ENCODE data around the gene LRP1B.
"Not testable (repeated sequence)": the region's sequence is repeated elsewhere in the genome, so short reads cannot be mapped to it uniquely, and the experiment has no call there.

The LRP1B gene

DNA sequence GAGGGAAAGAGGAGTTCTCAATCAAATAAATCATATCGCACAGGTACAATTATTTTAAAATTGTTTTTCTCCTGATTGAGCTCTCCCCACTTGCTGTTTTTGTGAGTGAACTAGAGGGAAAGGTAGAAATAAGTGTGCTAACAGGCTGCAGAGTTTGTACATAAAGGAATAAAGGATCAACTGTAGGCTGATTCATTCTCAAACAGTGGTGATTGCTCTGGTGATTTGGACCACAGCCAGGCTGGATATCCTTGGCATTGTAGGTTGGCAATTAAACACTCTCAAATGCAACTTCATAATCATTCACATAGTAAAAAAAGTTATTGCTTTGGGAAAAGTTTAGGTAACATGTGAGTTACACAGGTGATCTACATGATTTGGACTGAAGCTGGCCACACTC, 29.8 kb downstream of the LRP1B start:
- DNase-seq = no peak

DNA sequence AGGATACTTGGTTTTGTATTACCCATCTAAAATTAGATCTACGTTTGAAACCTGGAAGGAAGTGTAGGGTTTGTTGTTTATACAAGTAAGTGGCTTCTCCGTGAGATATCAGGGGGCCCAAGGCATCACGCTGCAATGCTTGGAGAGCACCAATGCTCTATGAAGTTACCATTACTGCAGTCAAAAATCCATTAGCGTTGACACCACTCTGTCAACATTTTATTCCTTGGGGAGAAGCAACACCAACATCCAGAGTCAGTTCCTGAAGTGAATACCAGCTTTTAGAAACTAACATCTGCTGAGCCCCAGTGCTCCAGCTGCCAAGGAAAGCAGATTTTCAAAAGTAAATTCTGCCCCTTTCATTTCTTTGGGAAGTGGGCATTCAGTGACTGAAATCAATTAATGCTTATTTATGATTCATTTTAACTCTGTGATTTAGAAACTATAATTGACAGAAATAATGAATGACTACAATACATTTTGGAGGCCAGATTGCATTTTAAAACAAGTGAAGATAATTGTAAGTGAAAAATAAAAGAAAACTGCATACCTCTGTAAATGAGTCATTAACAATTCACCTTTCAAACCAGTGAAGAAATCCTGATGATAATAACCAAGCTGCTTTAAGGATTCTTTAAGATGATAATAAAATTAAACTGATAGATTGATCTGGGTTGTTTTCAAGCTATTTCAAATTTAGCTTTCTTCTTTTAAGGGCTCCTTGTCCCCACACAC, 30.5 kb downstream of the LRP1B start:
- no peak for DNase-seq

DNA sequence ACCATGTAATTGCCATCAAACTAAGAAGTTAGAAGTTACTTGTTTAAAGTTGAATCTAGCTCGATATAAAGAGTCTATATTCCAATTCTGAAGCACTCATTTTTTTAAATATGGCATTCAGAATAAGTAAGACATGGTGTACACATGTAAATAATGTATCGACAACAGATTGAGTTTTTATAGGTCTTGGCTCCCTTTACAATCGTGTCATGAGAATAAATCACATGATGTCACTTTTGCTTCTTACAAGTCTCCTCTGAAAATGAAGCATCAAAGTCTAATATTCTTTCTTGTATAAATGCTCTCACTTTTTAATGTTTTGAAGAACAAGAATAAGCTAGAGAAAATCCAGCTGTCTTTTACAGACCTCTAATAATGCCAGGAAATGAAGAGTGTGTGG, 33.1 kb downstream of the LRP1B start:
- no peak for DNase-seq

DNA sequence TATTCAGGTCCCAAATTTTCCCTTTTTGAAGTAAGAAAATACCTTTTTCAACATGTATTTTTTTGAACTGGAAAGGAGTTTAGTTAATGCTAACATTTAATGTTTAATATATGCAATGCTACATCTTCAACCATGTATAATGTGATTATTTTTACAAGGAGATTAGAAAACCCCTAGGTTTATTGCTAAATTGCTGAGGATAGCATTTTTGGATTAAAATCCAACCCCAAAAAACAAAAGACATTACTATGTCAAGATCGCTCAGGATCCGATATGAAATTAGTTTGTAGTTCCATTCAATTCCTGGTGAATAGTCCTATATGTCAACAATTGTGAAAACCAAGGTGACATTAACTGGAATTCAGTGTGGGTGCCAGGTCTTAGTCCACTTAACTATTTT, 35.2 kb downstream of the LRP1B start:
- no peak for DNase-seq

DNA sequence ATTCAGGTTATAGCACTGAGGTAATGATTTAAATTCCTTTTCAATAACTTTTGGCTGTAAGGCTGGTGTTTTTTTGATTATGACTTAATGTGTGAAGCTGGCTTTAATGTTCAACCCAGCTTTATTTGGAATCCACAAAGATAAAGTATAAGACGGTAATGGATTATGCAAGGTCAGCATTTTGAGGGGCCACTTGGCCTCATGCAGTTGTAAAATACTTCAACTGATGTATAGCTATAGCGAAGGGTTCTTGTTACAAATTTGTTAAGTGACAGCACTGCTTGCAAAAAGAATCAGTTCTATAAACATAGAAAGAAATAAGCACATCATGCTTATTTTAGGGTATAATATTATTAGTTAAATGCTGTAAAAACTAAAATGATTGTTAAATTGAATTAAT, 36.6 kb downstream of the LRP1B start:
- DNase-seq = no peak

DNA sequence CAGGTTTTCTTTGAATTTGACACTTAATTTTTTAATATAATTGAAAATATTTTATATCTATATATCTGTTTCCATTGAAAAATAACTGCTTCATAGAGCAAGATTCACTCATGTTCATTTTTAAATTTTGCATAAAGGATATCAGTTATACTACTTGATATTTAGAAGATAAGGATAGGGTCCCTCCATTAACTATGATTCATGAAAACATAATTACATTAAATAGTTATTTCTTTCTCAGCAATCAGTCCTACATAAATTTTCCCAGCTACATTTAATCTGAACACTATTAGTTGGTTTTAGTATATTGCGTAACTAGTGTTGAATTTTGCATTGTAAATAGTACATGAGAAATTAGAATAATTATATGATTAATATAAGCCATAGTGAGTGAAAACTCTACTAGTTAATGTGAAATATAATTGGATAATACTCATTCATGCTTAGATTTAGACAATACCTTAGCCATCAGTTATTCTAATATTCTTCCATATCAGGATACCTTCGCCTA, 42.7 kb downstream of the LRP1B start:
- DNase-seq = no peak

DNA sequence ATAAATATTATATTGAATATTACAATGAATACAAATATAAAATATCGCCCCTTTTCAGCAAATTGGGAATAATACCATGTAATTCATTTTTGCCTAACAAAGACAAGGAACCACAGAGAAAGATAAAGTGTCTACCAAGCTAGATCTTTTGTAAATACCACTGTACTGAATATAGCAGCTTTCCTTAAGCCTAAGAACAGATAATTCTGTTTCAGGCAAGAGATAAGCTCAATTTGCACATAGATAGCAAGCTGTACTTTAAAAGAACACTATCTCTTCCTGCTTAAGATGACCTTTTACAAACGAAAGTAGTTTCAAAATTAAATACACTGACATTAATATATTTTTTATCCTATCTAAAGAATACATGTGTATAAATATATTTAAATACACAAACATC, 43.2 kb downstream of the LRP1B start:
- DNase-seq = not testable (repeated sequence)

DNA sequence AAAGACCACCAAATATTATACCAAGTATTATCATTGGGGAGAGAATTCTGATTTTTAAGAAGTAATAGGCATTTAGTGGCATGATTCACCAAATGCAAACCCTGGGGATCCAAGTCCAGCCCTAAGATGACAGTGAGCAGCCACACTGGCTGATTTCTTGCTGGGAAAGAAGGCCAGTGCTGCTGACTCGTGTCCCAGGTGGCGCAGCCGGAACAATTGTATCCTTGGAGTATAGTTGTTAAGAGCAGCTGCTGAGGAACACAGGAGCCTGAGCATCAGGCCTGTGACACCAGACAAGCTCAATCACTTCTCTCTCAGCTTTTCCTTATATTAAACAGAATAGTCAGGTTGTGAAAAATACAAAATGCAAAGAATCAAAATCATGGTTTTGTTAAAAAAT, 48.4 kb downstream of the LRP1B start:
- no peak for DNase-seq

DNA sequence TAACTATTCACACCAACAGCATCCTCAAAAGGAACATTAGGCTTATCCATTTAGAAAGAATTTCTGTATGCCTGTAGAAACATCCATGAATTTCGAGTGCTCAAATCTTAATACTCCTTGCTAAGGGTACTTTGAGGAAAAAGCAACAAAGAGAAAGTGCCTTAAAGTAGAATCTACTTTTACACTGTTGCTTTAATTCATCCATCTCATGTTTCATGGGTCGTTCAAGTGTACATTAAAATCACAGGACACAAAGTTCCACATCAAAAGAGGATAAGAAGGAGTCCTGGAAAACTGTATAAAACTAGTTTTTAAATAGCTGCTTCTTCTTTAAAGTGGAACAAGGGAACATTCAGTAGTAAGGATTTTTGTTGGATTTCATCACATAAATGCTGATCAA, 54.5 kb downstream of the LRP1B start:
- no peak for DNase-seq

DNA sequence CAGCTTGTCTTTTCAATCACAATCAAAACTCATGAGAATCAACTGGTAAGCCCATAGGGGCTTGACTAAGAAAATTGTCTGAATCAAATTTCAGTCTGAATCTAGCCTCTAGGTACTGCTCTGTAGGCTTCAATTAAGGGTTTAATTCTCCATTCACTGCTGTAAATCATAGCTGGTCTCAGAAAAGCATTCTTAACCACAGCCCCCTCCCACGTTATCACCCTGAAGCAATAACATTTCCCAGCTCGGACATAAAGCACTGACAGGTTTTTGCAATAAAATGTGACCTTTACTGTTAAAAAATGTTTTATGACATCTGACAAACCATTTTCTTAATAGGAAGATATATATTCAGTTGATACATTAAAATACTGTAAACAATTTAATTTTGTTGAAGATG, 55.0 kb downstream of the LRP1B start:
- DNase-seq = no peak

DNA sequence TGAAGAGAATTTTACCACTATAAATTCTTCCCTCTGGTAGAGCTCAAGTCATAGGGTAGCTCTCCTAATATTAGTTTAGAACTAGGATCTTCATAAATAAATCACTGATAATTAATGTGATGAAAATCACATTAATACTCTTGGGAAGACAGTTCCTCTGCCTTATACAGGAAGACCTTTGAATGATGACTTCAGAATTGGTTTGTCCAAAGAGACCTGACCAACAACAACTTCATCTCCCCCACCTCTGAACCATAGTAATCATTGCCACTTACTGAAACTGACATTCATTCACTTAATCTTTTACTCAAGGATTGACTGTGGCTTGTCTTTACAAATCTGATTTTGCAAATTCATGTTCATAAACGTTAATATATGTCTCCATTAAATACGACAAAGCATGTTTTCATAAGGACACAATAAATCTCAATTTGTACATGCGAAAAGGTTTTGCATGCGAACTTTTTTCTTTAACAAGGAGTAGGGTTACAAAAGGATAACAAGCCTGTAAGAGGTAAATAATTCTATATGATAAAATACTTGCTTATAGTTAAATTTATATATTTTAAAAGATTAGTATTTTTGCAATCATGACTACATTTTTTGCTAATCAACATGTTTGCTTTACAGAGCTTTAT, 61.4 kb downstream of the LRP1B start:
- no peak for DNase-seq

DNA sequence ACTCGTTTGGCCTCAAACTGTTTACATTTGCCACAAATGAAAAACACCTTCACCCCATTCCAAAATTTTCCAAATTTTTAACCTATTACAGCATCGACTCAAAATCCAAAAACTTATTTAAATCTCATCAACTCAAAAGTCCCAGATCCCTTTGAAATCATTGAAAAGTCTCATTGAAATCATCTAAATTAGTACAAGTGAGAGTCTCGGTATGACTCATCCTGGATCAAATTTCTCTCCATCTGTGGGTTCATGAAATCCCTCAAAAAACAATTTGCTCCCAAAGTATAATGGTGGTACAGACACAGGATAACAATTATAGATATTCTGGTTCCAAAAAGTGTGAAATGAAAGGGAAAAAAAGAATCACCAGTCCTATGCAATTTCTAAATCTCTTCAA, 65.1 kb downstream of the LRP1B start:
- DNase-seq = no peak

DNA sequence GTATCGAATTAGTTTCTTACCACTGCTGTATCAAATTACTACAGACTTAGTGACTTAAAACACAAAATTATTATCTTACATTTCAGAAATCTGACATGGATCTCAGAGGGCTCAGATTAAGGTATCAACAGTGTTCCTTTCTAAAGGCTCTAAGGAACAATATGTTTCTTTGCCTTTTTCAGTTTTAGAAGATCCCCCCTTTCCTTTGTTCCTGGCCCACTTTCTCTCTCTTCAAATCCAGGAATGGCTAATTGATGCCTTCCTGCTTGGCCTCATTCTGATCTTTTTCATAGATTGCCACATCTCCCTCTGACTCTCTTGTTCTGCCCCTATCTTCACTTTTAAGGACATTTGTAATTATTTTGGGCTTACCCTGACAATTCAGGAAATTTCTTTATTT, 65.7 kb downstream of the LRP1B start:
- no peak for DNase-seq

DNA sequence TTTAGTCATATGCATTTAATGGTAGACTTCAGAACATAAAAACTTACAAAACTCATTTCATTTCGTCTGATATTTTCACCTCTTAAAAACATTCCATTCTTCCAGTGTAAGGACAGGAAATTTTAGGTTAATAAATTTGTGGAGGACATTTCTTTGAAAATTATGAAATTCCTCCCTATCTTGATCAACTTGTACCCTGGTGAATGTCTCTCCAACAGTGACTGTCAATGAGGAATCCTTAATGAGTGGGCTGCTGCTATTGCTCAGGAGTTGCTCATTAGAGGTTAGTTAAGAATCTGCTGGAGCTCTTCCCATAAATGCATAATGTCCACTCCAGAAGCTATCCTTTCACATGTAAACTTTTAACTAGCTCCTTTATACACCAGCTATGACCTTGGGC, 69.1 kb downstream of the LRP1B start:
- DNase-seq = no peak

DNA sequence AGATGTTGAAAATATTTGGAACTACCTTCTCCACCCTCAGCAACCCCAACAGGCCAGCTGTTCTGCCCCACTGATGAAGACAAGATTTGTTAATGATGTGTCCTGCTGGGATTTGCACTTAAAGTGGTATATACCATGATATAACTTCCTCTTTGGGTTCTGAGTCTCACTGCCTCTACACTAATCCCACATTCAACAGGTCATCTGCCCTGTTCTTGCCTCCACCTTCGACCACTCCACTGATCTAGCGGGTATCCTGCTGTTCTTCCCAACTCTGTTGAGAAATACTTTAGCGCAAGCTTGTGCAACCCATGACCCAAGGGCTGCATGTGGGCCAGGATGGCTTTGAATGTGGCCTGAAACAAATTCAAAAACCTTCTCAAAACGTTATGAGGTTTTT, 72.7 kb downstream of the LRP1B start:
- no peak for DNase-seq

DNA sequence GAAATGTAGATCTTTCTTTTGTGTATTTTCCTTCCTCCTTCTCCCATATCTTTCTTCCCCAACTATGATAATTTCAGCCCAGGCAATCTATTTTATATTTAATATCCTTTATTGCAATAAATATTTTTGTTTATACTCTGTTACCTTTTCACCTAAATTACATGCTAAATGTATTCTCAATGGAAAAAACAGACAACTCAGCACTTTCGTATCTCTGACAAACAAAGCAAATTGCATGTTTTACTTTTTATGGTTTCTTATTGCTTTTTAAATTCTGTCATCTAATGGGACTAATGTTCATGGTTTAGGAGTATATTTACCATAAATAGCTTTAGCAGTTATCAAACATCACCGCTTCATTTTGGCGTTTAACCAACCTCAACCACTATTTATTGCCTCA, 74.0 kb downstream of the LRP1B start:
- no peak for DNase-seq

DNA sequence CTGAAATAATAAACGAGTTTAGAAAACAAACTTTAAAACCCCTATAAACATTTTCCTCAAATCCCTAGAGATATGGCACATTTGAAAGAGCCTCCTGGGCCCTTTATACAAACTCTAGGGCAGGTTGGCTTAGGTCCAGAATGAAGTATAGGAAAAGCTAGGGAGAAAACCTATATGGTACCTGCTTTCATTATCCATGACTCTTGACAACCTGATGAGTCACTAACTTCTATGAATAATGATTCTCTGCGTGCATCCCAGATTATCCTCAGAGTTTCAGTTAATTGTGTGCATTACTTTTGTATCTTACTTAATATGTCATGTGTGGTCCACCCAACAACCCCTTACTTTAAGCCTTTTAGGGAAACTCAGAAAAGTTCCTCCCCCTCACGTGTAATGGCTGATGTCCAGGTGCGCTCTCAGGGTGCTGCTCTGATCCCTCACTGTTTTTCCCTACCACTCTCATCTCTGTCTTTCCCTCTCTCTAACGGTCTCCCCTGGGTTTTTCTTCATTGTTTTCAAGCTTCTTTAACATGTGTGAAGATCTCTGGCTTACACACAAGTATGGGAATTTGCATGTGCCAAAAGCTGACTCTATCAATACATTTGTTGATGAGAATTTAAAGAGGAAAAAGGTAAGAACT, 78.5 kb downstream of the LRP1B start:
- DNase-seq = no peak

DNA sequence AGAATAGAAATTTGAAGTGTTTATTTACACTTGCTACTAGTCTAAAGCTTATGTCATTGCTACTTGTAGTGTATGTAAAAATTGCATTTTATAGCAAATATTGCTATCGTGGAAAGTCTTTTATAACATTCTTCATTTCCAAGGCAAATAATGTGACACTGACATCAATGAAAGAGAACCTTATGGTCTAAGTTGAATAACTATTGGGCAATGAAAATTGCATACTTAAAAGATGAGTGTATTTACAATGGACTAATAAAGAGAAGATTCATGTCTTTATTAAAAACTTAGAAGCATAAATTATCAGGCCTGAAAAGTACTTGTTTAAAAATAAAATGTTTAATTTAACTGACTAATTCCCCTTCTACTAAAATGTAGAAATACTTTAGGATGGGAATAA, 82.2 kb downstream of the LRP1B start:
- no peak for DNase-seq

DNA sequence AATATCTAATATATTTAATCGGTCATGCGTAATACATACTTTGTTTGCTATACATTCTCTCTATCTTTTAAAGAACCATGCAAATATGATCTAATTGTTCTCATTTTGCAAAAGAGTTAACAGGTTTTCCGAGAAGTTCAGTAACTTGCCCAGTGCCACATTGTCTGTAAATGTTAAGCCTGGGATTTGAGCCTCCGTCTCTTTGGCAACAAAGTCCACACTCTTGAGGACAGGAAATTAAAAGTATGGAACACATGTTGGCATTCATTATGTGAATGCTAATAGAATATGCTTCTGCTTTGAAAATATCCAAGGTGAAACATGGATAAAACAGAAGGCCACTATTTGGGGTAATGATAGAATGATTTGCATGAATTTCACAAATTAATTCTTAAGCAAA, 85.2 kb downstream of the LRP1B start:
- DNase-seq = no peak

DNA sequence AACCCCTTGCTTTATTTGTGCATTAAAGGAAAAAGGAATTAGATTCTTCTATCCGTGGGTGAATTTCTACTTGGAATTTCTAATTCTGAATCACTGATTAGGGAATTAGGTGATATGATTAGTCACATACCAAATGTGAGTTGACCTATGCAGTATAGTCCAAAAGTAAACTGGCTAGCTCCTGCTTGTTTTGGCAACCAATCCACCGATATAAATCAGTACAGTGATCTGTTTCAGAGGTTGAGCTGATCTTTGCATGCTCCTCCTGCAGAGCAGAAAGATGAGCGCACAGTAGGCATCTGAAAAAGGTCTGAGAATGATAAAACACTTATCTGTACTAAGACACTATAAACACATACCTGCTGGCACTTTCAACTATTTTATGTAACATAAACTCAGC, 86.6 kb downstream of the LRP1B start:
- no peak for DNase-seq

DNA sequence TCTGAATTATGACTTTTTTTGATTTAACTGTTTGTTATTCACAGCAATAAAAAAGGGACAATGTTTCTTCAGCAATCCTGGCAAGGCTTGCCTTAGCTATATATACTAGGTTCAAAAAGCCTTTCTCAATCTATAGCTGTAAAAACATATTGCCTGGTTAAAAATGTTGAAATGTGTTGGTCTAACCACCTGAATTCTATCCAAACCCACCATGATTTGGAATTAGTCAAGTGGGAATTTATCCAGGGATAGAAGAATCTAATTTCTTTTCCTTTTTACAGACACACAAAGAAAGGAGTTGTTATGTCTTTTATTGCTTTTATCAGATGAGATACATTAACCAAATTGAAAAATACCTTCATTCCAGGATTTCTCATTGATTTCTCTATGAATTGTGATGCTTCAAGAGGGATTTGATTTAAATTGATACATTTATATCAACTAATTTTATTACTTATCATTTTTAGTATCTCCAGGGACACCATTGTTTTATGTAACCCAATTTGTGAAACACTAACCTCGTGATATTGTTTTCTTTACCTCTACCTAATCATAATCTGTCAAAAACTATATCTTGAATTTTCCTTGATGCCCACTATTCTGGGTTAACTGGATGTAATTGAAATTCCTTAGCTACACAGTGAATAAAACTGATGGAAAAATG, 88.1 kb downstream of the LRP1B start:
- DNase-seq = no peak

DNA sequence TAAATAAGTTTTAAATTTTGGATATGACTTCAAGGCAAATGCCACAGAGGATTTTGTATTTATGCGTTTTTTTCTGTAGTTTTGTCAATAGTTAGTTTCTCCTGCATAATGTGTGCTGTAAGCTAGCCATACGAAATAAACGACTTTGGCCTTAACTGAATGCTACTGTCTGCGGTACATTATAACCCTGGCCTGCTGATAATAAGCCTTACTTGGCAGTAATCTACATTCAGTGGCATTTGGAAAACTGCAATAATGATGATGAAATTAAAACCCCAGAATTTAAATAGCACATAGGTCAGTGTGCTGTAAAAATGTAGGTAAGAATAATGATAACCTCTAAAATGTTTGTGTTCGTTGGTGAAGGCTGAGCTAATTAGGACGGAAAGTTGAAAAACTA, 88.8 kb downstream of the LRP1B start:
- DNase-seq = no peak

DNA sequence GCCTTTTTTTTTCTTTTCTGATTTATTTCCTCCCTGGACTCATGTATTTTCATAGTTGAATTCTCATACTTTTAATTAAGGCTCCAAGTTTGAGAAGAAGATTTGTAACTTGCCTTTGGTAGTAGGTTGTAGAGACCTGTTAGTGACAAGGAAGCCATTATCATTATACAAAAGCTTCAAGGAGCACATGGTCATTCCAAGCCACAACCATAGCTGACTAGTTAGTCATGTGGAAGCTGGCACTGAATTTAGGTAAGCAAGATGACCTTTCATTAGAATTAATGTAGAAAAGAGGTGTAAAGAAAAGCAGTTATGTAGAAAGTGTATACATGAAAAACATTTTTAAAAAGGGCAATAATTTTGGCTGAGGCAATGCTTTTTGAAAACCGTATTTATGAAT, 89.7 kb downstream of the LRP1B start:
- DNase-seq = no peak

DNA sequence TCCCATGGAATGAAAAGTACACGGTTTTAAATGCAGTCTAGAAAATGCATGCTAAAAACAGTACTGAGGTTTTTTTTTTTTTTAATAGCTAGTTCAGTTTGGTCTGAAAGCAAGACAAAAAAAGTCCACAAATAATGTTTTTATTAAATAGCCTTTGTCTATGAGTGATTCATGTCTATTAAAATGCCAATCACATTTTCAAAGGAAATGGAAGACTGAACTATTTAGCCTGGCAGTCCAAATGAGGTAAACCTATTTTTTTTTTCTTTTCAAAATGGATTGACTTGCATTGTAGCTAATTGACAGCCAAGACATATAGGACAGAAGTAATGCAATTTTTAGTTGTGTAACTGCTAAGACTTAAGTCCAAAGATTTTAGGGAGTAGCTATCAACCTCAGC, 90.3 kb downstream of the LRP1B start:
- no peak for DNase-seq
